Fibroblast of peridontal ligament (primary cell): ENCODE data around the gene CPEB1.

Source experiments
- DNase-seq: peaks from one replicate; pipeline ENCODE4 v3.0.0-alpha.2; 2010; ENCODE audit errors: extremely low read depth

The CPEB1 gene

DNA sequence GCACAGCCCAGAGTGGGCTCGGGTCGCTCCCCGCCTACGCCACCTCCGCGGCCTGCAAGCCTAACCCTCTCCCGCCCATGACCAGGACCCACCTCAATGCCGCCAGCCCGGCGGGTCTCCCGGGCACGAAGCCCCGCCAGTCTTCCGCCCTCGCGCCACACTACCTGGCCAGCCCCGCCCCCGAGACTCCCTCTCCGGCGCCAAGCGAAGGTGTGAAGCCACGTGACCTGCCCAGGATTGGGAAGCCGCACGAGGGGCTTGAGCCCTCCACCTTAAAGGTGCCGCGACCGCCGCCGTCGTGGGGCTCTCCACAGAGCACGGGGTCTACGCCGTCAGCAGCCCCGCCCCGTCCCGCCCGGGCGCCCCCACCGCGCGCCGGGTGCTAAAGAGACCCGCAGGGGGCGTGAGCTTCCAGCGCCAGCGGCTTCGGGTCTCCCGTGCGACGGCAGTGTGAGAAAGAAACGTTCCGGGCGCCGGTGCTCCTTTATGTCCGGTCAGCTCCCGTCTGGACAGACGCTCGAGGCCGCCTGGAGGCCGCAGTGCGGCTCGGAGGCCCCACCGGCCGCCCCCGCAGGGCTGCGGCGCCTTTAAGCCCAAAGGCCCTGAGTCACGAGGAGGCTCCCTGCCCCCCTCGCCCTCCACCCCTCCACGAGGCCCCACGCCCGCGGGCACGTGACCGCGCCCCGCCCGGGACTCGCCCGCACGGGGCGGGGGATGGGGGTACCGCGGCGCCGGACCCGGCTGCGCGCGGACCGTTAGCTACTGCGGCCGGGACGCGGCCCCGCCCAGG is at the start of gene CPEB1:
TSS of gene CPEB1 (minus strand) at position 319 of the 790 bp plus-strand sequence. CDS start 18,904 bp downstream, outside the sequence.
- peak; percentile 22 for DNase-seq

DNA sequence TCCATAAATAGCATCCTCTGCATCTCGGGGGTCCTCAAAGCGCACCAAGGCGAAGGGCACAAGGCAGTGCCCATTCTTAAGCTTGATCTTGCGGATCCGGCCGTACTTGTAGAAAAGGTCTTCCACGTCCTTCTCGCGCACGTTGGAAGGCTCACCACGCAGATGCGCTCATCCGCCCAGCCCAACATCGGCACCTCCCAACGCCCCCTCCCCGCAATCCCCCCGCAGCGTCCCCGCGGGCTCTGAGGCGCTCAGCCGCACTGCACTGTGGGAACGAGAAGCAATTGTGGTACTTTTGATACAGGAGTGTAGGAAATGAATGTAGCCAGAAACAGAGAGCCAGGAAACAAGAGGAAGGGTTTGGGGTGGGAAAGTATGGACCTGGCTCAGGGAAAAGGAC is 45.0 kb upstream of the CPEB1 start:
- DNase-seq, result no peak

DNA sequence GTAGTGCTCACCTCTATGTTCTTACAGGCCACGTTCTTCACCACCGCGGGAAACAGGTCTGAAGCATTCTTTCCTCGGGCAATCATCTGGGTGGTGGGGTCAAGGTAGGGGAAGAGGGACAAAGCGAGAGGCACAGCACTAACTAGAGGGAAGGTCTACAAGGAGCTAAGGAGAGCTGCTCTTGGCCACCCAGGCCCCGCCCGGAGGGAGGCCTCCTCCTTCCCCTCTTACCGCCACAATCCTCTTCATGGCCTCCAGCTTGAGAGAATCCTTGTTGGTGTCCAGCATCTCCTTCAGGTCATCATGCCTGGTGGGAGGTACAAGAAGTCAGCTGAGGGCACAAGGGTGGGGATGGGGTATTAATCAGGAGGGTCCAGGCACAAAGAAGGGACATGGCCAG is 42.0 kb upstream of the CPEB1 start:
- DNase-seq, result no peak

DNA sequence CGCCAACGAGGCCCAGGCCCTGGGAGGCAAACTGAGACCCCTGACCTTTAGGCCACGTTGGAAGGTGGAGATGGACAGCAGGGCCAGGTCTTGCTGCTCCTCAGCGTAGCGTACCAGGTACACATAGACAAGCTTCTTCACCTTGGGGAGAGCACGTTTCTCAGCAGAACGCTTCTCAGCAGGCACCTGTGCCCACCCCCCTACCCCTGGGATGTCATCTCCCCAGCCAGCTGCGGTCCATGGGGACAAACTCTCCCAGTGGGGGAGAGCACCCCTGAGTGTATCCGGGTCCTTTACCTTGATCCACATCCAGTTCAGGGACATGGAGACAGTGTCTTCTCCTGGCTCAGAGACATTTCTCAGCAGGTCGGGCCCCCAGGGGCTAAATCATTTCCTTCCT is 41.5 kb upstream of the CPEB1 start:
- no peak for DNase-seq

DNA sequence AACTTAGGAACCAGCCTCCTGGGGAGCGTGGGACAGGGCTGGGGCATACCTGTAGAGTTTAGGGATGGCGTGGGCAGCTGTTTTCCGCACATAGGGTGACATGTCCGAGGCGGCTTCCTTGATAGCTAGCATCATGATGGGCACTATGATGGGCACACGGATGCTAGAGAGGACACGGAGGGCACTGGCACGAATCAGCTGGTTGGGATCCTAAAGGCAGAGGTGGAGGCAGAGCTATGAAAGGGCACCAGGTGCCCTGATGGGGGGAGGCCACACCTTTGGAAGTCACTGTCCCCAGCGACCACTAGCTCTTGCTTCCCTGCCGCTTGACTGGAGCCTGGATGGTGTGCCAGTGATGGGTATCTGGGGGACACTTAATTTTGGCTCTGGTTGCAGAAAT is 34.2 kb upstream of the CPEB1 start:
- no peak for DNase-seq

DNA sequence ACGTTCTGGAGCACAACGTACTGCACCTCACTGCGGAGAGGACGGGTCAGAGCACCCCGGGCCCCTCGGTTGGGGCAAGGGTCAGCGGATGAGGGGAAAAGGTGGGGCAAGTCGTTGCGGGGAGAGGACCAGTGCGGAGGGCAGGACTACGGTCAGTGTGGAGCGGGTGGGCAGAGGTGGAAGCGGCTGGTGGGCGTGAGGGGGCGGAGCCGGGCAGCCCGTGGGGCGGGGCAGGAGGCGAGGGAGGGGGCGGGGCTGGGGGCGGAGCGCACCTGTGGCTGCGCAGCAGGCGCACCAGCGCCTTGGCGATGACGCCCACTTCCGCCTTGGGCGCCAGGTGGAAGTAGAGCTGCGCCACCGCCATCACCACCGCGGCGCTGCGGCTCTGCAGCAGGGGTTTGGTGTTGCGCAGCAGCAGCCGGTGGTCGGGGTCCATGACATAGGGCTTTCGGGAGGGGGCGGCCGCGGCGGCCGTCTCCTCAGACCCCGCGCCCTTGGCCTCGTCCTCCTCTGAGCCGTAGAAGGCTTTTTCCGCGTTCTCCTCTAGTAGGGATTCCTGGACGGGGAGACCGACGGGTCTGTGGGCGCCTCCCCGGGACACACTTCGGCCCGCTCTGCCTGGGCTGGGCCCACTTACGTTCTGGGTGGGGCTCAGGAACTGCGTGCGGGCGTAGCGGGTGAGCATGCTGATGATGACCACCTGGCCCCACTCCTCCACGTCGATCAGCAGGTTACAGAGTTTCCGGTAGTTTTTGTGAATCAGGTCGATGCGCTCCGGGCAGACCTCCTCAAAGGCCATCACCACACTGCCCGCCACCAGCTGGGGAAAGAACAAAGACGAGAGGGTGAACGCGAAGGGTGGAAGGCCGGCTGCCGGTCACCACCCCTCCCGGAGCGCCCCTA is 33.3 kb upstream of the CPEB1 start:
- DNase-seq, result no peak

DNA sequence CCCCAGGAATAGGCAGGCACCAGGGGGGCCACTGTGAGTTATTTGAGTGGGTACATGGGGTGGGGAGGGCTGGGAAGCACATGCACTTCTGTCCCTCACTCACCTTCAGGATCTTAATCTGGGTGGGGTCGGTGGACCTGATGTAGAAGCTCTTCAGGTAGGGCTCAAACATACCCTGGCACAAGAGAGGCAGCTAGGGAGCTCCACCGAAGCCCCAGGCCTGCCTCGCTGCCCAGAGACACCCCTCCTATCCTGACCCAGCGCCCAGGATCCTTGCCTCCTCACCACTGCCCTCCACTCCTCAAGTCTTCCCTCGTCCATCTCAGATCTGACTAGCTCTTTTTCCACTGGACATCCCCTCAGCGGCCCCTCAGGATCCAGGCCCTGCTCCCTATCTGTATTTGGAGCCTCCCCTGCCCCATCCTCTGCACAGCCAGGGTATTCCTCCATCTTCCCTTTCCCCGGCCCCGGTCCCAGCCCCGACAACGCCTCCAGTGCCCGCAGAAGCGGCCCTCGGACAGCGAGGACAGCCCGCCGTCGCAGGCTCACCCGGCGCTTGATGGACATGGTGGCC is 32.5 kb upstream of the CPEB1 start:
- DNase-seq, result no peak

DNA sequence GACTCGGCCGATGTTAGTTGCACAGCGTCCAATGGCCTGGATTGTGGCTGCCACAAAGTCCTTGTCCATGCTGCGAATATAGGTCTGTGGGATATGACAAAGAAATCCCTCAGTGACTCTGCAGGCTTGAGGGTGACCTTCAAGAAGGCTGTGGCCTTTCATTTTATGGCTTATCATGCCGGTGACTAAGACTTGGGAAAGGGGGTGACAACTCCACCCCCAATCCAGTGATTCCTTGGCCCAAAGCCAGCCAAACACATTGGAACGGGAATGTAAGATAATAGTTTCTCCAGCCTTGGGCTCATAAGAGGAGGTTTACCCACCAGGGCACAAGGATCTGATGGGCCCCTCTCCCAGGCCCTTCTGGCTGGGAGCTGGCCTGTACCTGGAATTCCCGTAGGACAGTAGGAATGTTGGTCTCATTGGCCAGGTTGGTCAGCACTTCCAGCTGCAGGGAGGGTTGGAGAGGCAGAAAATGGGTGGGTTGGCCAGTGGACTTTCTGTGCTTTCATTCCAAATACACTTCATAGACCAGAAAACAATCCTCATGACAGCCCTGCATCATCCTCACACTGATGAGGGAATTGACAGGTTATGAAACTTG is 30.7 kb upstream of the CPEB1 start:
- DNase-seq, result no peak

DNA sequence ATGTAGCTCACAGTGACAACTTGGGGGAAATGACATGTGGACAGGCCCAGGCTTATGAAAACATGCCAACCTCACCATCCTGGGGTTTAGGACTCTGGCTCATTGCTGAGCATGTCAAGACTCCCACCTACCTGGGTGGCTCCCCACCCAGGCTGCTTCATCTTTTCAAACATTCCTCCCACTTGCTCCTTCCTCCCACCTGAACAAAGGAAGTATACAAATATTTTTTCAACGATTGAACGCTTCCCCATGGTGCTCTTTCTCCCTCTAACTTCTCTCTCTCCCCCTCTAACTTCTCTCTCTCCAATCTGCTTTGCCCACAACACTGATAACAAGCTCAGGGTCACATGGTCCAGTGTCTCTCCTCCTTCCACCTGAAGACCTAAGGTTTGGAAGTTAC is 27.7 kb upstream of the CPEB1 start:
- DNase-seq, result no peak

DNA sequence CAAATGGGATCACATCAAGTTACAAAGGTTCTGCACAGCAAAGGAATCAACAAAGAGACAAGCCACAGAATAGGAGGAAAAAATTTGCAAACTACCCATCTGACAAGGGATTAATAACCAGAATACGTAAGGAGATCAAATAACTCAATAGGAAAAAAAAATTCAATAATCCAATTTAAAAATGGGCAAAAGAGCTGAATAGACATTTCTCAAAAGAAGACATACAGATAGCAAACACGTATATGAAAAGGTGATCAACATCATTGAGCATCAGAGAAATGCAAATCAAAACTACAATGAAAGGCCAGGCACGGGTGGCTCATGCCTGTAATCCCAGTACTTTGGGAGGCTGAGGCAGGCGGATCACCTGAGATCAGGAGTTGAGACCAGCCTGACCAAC is 23.5 kb upstream of the CPEB1 start:
- DNase-seq, result no peak

DNA sequence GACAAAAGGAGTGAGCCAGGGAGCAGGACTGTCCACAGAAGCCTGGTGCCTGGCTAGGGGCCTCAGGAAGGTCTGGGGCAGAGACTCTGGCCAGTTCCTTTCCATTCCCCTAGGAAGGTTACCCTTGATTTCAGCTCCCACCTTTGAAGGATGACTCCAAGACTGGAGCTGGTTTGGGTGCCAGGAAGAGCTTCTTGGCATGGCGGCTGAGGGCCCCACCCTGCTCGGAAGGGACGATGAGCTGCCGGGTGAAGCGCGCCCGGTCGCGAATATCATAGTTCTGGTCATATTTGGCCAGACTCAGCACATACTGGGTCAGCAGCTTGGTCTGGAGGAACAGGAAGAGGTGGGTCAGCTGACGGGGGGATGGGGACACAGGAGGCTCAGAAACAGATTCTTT is 19.4 kb upstream of the CPEB1 start:
- no peak for DNase-seq

DNA sequence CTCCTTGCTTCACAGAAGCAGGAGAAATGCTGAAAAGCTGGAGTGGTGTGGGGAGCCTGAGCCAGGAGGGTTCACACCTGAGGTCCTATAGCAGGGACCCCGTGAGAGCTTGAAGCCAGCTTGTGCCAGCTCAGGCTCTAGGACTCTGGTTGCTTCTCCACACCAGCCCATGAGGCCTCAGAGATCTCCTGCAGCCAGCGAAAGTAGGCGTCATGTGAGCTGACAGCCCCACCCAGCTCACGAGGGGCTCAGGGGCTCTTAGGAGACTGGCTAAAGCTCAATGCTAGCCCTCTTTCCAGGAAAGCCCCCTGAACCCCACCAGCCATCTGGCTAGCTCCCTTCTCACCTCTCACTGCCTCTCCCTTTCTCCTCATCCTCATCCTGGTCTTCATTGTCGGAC is 16.9 kb upstream of the CPEB1 start:
- DNase-seq, result no peak

DNA sequence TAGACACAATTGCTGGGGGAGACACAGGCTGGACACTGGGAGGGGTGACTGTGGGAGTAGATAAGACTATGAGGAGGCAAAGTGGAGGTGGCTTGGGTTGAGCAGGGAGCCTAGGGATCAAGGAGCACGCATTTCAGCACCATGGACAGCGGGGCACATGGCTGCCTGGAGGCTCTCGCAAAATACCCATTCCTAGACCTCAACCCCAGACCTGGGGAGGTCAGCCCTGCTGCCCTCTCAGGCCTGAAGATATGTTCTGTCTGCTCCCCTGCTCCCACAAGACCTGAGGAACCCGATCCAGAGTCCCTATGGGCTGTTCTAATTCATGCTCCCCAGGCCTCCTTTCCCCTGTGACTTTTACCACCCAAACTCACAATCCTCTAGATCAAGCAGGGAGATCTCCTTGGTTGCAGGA is 16.0 kb upstream of the CPEB1 start:
- peak; percentile 45 for DNase-seq

DNA sequence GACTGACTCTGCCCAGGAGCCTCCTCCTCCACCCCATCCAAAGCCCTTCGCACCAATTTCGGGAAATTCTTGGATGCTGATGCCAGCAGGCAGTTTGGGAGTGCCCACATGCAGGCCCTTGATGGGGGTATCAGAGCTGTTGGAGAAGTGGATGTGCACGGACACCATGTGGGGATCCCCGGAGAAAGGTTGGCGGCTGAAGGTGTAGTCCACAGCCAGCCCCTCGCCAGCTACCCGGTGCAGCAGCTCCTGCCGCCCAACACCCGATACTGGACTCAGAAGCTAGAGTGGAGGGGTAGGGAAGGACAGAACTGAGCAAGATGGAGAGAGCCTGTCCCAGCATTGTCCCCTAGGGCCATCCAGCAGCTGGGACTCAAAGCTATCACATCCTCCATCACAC is 15.5 kb upstream of the CPEB1 start:
- no peak for DNase-seq

DNA sequence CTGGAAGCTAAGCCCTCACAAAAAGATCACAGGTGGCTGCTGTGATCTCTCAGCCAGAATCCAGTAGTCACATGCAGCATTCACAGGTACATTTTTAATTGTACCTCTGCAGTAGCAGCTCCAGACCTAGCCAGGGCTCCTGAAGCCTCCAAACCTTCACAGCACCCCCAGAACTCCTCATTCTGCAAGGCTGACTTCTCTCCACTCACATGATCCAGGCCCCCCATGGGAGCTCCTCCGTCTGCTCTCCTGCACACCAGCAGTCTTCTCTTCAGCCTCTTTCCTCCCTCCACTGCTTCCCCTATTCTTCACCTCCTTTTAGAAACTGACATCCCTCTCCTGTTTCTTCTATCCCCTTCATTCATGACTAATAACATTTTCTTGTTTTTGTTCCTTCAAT is 13.2 kb upstream of the CPEB1 start:
- DNase-seq, result no peak

DNA sequence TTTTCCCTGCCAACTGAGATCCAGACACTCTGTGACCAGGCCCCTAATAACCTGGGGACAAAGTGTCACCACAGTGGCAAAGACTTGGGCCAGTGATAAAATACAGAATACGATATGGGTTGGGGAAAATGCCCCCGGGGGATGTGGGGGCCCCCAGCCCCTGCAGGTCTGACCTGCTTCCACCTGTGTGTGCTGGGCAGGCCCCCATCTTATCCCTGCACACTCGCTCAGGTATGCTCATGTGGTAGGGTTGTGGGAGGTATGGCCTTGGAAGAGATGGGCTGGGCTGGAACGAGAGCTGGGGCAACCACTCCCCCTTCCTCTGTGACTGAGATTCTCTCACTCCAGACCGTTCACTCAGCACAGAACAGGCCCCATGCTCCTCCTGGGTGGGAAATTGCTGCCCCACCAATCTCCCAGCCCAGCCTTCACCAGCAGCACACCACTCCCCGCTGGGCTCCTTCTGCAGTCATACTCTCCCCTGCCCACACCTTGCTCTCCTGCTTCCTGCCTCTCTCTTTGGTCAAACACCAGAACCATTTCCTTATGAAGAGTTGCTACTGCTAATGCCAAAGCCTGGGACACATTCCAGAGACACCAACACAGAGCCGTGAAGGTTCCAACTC is 9.6 kb upstream of the CPEB1 start:
- no peak for DNase-seq

DNA sequence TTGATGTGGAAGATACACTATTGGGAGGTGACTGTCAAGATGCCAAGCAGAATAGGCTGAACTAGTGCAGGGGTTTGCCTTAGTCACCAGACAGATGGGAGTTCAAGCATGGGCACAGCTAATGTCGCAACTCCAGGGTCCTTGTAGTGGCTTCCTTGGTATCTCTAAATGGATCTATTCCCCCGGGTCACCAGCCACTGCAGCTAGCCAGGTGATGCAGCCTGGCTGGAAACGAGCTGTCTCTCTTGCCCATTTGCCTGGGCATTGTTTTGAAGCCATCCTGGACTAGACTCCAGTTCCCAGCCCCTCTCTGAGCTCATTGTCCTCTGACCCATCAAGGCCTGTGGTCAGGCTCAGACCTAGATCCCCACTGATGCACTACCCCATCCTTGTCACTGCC is 8.4 kb upstream of the CPEB1 start:
- no peak for DNase-seq

DNA sequence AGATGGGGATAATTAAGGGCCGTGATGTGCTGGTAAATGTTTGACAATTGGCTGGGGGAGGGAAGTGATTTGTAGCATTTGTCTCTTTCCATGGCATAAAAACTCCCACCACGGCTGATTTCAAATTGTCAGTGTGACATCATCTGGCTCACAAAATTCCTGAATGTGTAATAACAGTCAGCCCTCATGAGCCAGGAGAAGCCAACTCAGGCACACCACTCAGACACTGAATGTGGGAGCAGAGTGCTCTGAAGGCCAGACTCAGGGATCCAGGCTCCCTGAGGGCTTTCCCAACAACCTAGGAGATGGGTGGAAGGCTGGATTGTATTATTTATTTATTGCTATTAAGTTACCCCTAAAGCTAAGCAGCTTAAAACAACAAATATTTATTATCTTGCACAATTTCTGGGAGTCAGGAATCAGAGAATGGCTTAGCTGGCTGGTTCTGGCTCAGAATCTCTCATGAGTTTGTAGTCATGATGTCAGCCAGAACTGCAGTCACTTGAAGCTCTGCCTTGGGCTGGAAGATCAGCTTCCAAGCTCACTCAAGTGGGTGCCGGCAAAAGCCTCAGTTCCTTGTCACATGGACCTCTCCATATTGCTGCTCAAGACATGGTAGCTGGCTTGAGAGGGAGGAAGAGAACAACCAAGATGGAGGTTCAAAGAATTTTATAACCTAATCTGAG is 6.5 kb upstream of the CPEB1 start:
- DNase-seq, result no peak

DNA sequence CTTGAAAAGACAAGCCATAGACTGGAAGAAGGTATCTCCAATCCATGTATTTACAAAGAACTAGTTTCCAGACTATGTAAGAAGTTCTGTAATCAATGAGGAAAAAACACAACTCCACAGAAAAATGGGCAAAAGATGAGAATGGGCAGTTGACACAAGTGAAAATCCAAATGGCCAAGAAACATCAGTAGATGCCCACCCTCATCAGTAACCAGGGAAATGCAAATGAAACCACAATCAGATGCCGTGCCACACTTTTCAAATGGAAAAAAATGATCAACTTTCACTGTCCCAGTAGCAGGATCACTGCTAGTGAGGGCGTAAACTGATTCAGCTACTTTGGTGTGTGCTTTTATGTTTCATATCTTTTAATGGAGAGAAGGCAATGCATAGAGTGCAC is 4.5 kb upstream of the CPEB1 start:
- DNase-seq, result no peak

DNA sequence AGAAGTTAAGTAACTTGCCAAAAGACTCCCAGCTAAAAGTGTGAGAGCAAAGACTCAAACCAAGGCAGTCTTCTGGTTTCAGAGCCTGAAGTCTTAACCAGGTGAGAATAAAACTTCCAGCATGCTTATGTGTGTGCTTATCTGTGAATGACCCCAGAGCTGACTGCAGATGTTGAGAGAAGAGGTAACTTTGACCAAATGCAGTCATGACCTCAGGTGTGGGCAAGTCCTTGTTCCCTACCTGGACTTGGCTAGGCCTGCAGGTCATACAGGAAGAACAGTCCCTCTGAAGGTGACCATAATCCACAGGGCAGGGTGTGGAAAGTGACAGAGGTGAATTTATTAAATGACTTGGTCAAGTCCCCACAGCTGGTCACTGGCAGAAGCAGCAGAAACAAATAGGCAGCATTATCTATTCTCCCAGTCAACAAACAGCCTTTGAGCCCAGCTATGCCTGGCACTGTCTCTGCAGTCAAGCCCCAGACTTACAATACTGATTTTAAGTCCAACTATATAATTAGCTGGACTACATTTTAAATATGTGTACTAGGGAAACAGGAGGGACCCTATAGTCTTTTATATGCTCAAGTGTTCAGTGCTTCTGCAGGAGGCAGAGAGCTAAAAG is 3.0 kb upstream of the CPEB1 start:
- DNase-seq, result no peak
